ENCODE measurements around the gene TBC1D9B. TPM values are rescaled to one million over a fixed set of nuclear protein-coding genes. Genes with fewer than 3 reads are reported as not detected.

The TBC1D9B gene
- total and polyA plus RNA-seq, 9 of the 15 experiments (the other 6 are each of a cell fraction or from before 2014, with no cell fraction given), result 2.9 to 59.1 (median 33.5) TPM

DNA sequence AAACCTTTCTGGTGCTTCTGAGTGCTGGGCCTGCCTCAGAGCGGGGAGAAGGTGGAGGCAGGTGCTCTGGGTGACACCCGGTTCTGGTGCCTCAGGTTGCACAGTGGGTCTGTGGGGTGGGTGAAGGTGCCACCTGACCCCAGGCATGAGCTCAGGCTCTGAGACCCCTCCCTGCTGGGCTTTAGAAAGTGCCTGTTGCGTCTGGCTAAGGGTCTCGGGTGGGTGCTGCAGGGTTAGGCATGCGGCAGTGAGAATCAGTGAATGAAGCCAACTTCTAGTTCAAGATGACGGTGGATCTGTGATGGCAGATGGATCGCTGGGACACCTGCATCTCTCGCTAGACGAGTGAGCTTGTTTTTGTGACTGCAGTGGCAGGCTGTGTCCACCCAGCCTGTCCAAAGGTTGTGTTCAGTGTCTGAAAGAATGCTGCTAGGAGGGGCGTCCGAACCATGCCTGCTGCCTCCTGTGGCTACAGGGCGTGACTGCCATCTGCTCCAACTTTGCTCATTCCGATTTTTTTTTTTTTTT lies 82.0 kb downstream of the TBC1D9B start (continued):
- TF ChIP-seq, protein P1, sequence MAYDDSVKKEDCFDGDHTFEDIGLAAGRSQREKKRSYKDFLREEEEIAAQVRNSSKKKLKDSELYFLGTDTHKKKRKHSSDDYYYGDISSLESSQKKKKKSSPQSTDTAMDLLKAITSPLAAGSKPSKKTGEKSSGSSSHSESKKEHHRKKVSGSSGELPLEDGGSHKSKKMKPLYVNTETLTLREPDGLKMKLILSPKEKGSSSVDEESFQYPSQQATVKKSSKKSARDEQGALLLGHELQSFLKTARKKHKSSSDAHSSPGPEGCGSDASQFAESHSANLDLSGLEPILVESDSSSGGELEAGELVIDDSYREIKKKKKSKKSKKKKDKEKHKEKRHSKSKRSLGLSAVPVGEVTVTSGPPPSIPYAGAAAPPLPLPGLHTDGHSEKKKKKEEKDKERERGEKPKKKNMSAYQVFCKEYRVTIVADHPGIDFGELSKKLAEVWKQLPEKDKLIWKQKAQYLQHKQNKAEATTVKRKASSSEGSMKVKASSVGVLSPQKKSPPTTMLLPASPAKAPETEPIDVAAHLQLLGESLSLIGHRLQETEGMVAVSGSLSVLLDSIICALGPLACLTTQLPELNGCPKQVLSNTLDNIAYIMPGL (CRISPR knock-in tag; IDR thresholded peaks at IDR 0.05), result no peak

DNA sequence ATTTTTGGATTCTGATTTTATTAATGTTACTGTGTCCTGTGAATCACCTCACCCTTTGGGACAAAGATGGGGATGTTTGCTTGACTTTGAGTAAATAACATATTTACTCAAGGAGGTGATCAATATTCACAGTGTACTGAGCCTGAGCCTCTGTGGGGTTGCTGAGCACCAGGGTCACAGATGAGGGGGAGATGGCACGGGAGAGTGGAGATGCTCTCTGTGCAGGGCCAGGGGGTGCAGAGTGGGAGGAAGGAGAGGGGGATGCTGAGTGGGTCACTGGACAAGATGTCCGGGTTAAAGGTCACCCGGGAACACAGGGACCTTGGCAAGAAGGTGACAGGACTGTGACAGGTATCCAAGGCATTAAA lies 83.0 kb downstream of the TBC1D9B start:
- ChIA-PET POLR2A (no interaction called here), CTCF (ENCODE audit: low intra/inter-chr PET ratio) (no interaction called here)
- peak; percentile 1 for TF ChIP-seq KDM5B (IDR thresholded peaks at IDR 0.05; ENCODE audit: insufficient replicate concordance, low read depth, low read length)
- peak; percentile 6; the same call in 1 of the 2 replicates for TF ChIP-seq POLR2AphosphoS5 (IDR thresholded peaks at IDR 0.05; ENCODE audit: control insufficient read depth, insufficient read depth, low read depth, low read length)
- TF ChIP-seq ZNF224 (CRISPR knock-in tag; IDR thresholded peaks at IDR 0.05), result no peak
- 0 out of 2 replicates have a peak, but pooled peaks have one; percentile 18 for TF ChIP-seq ELF2 (CRISPR knock-in tag; IDR thresholded peaks at IDR 0.05)
- in situ Hi-C loops (cut with MboI), result no loop called here
- no peak overlapping the region for H2AFZ ChIP-seq (ENCODE audit: low read depth, low read length)
- intact Hi-C loops (cut with micrococcal nuclease), result loop anchor here (5.0 kb wide), 2 partner anchors 33 to 202 kb away; partner anchors contain the start of genes HNRNPH1 and MRNIP
- peaks cover 30% of the 10 kb centered on the region for H4K20me1 ChIP-seq (replicated peaks; ENCODE audit: control insufficient read depth, insufficient read depth, low read length)
- H3K79me2 ChIP-seq (ENCODE audit: control insufficient read depth, insufficient read depth, low read length), result peaks cover 51% of the 10 kb centered on the region
- peaks cover 20 to 44% of the 10 kb centered on the region in 2 experiments for H3K4me1 ChIP-seq (replicated peaks in 1 of 2; ENCODE audit: control insufficient read depth in 2 of 2, insufficient read depth in 2 of 2, low read length in 2 of 2)
- no peak for ATAC-seq
- no peaks in the 10 kb centered on the region for H3K9me3 ChIP-seq (replicated peaks; ENCODE audit: control insufficient read depth, insufficient read depth, low read depth, low read length)
- no peak overlapping the region for H3K27ac ChIP-seq (ENCODE audit: extremely low read depth, low read depth, low read length)
- 95% methylated on average over 3 of the region's 3 CpGs for WGBS (ENCODE audit: insufficient coverage, low coverage, missing lambda C conversion rate)
- DNase-seq (ENCODE audit: extremely low read depth in 1 of 4, low spot score in 3 of 4), result peak in 1 of 4 experiments; percentile 12
- H3K9me1 ChIP-seq (ENCODE audit: control insufficient read depth, insufficient read depth, low read length), result peaks cover 18% of the 10 kb centered on the region
- BruUV-seq (replicated peaks), result no TSS peak
- H3K27me3 ChIP-seq (ENCODE audit: control insufficient read depth in 2 of 2, insufficient read depth in 2 of 2, low read length in 2 of 2), result no peaks in the 10 kb centered on the region
- no peak for FAIRE-seq
- H3K9ac ChIP-seq (ENCODE audit: insufficient read depth in 1 of 2, low read depth in 2 of 2, low read length in 2 of 2), result no peak overlapping the region
- no peak overlapping the region for H3K4me2 ChIP-seq (ENCODE audit: insufficient read depth, low read length)
- no peak overlapping the region for H3K4me3 ChIP-seq
- peaks cover 81% of the 10 kb centered on the region; the same call in 2 of the 3 replicates for H3K36me3 ChIP-seq (ENCODE audit: control insufficient read depth, insufficient read depth, low read length)

All from K562 (cell line).